Placental pericyte (primary cell): ENCODE data around the gene C5orf52. TPM values are rescaled to one million over a fixed set of nuclear protein-coding genes. Genes with fewer than 3 reads are reported as not detected.

Source experiments
- total RNA-seq: library from RNA; depleted of rRNA; stranded (reverse); fragments of >200 nt; gene quantifications from 2 replicates; pipeline ENCODE4 v1.2.3, GENCODE V29; 2012

C5orf52 gene
- total RNA-seq: not detected in 2 replicates

DNA sequence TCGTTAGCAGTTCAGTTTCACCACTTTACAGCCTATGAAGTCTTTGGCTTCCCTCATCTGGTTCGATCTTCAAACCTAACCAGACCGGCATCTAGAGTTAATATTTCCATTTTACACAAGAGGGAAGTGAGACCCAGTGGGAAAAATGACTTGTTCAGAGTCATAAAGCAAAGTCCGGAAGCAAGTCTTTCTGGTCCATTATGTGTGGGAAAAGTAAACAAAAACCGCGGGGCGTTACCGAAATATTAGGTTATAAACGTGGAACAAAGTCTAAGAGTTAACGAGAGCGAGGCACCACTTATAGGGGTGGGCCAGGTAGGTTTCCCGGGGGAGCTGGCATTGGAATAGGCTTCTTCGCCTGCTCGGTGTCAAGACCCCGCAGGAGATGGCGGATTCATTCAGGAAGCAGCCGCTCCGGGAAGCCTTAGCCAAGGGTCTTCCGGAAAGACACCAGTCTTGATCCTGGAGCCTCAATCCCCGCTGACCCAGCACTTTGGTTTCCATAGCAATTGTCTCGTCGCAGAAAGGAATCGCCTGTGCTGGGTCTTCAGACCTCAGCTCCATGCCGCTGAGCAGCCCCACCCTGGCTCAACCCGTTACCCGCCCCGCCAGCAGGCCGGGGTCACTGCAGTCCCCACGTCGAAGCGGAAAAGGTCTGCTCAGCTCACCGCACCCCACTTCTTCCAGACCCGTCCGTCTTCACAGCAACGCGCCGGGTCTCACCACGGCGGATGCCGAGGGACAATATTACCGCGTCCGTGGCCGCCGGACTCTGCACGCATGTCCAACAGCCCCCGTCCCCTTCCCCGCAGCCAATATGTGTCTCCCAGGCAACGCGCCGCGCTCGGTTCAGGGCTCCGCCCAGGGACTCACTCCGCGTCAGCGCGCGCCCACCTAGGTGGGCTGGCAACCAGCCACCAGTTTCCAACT is at the start of gene C5orf52:
Gene C5orf52, plus strand, starts transcription at position 872 of the 930 bp plus-strand sequence. CDS start 82 bp downstream, outside the sequence.

DNA sequence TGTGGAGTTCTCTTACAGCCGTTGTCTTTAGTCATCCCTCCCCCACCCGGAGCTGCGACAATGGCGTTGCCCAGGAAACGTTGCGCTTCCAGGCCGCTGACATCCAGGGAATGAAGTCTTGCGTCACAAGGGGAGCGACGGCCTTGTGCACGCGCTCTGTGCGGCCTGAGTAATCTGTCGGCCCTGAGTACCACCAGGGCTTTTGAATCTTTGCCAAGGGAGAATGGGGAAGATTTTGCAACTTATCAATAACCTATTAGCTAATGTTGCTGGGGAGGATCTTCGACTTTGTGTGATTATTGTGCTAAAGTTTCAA is 19.0 kb upstream of the C5orf52 start, which contains the start of gene SOX30:
Gene SOX30, minus strand, starts transcription at position 62 of the 316 bp plus-strand sequence. CDS start 360 bp downstream, outside the sequence.

Other genes starting within 250 kb of the C5orf52 start
- 0.57 and 1.8 TPM in 2 replicates for gene NIPAL4, start 211.3 kb upstream of the C5orf52 start, total RNA-seq
- 43.1 and 479 TPM in 2 replicates for gene ADAM19, start 95.8 kb upstream of the C5orf52 start, total RNA-seq
- under 0.01 TPM in 1 of 2 replicates, not detected in the other for gene SOX30, start 19.1 kb upstream of the C5orf52 start, total RNA-seq
- gene THG1L, start 59.9 kb downstream of the C5orf52 start, total RNA-seq: 16.5 and 47.7 TPM in 2 replicates
- 2.0 and 7.4 TPM in 2 replicates for gene LSM11, start 72.2 kb downstream of the C5orf52 start, total RNA-seq
- gene CLINT1, start 187.6 kb downstream of the C5orf52 start, total RNA-seq: 118 and 126 TPM in 2 replicates